ENCODE data around the gene CDH4.

CDH4 gene

GRCh38 chr20:61891916-61892649, 640.0 kb downstream of the CDH4 start:
- no peak for ATAC-seq

- no peak for ATAC-seq
Measured at GRCh38 chr20:61895016-61895415, 643.0 kb downstream of the CDH4 start.

GRCh38 chr20:61895686-61896057, 643.6 kb downstream of the CDH4 start:
- no peak for ATAC-seq

GRCh38 chr20:61896058-61896961, 644.2 kb downstream of the CDH4 start:
- no peak for ATAC-seq

- no peak for ATAC-seq
Measured at GRCh38 chr20:61897401-61898295, 645.6 kb downstream of the CDH4 start.

- ATAC-seq, result no peak
Measured at GRCh38 chr20:61898405-61898804, 646.3 kb downstream of the CDH4 start.

GRCh38 chr20:61900011-61900944, 648.2 kb downstream of the CDH4 start:
- peak in 1 of 2 donors; percentile 20 for ATAC-seq

- ATAC-seq, result no peak
Measured at GRCh38 chr20:61900945-61901293, 648.9 kb downstream of the CDH4 start.

- ATAC-seq, result no peak
Measured at GRCh38 chr20:61901392-61902220, 649.5 kb downstream of the CDH4 start.

GRCh38 chr20:61902221-61902869, 650.3 kb downstream of the CDH4 start:
- ATAC-seq, result no peak

- no peak for ATAC-seq
Measured at GRCh38 chr20:61903575-61904340, 651.7 kb downstream of the CDH4 start.

GRCh38 chr20:61904456-61904855, 652.4 kb downstream of the CDH4 start:
- ATAC-seq, result no peak

GRCh38 chr20:61905781-61906523, 653.9 kb downstream of the CDH4 start:
- no peak for ATAC-seq

GRCh38 chr20:61907081-61907891, 655.2 kb downstream of the CDH4 start:
- no peak for ATAC-seq

GRCh38 chr20:61908057-61909026, 656.3 kb downstream of the CDH4 start:
- no peak for ATAC-seq

GRCh38 chr20:61909028-61909427, 657.0 kb downstream of the CDH4 start:
- no peak for ATAC-seq

- ATAC-seq, result no peak
Measured at GRCh38 chr20:61909821-61910220, 657.8 kb downstream of the CDH4 start.
